T-helper 1 cell treated with Interleukin-12 subunit alpha and Interleukin-12 subunit beta and Interleukin-4 antibody, amounts not matched to agents 30 μg/mL and 1 μg/mL, for 36 hours (primary cell): ENCODE data around the gene PFDN4.

ENCODE experiments used
- H3K27ac Mint-ChIP-seq: one replicate; pipeline ENCODE4 v1.8.0; 2021; ENCODE audit warnings: mild to moderate bottlenecking, mixed read lengths
- H3K27me3 Mint-ChIP-seq: one replicate; pipeline ENCODE4 v1.8.0; 2021; ENCODE audit warnings: low read depth, mixed read lengths
- H3K36me3 Mint-ChIP-seq: one replicate; pipeline ENCODE4 v1.8.0; 2021; ENCODE audit warnings: low read depth, mixed read lengths
- H3K4me1 Mint-ChIP-seq: one replicate; pipeline ENCODE4 v1.8.0; 2021; ENCODE audit warnings: low read depth, mixed read lengths
- H3K4me3 Mint-ChIP-seq: one replicate; pipeline ENCODE4 v1.8.0; 2021; ENCODE audit warnings: mild to moderate bottlenecking, moderate library complexity, mixed read lengths
- H3K9me3 Mint-ChIP-seq: one replicate; pipeline ENCODE4 v1.8.0; 2021; ENCODE audit warnings: mixed read lengths

The PFDN4 gene

DNA sequence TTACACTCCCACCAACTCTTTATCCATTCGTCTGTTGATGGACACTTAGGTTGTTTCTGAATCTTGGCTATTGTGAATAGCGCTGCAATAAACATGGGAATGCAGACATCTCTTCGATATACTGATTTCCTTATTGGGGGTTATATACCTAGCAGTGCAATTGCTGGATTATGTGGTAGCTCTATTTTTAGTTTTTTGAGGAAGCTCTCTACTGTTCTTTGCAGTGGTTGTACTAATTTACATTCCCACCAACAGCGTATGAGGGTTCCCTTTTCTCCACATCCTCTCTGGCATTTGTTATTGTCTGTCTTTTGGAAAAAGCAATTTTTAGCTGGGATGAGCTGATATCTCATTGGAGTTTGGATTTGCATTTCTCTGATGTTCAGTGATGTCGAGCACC lies 4.6 kb upstream of the PFDN4 start:
- Mint-ChIP-seq H3K27ac (no peak overlapping the region), H3K36me3 (no peaks in the 10 kb centered on the region), H3K4me3 (no peak overlapping the region), H3K9me3 (no peaks in the 10 kb centered on the region), H3K27me3 (no peaks in the 10 kb centered on the region), H3K4me1 (peaks cover 6% of the 10 kb centered on the region)

DNA sequence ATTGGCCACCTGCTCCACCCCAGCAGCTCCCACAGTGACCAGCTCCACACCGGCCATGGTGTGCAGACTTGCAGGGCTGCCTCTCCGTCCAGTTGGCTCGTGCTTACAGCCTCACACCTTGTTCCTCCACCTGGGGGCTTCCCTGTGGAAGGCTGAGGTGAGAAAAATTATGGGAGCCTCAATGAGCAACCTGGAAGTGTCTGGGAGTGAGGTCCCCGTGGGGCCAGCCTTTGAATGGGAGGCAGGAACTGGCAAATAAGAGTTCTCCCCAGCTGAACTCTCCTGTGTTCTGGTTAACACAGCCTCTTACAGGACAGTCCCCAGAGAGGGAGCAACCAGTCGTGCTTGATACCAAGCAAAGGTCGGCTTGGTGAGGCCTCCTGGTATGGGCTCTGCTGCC lies 3.8 kb upstream of the PFDN4 start:
- H3K4me3 Mint-ChIP-seq: no peak overlapping the region
- no peak overlapping the region for H3K27ac Mint-ChIP-seq
- H3K36me3 Mint-ChIP-seq: no peaks in the 10 kb centered on the region
- H3K9me3 Mint-ChIP-seq: no peaks in the 10 kb centered on the region
- H3K27me3 Mint-ChIP-seq: no peaks in the 10 kb centered on the region
- peaks cover 11% of the 10 kb centered on the region for H3K4me1 Mint-ChIP-seq

DNA sequence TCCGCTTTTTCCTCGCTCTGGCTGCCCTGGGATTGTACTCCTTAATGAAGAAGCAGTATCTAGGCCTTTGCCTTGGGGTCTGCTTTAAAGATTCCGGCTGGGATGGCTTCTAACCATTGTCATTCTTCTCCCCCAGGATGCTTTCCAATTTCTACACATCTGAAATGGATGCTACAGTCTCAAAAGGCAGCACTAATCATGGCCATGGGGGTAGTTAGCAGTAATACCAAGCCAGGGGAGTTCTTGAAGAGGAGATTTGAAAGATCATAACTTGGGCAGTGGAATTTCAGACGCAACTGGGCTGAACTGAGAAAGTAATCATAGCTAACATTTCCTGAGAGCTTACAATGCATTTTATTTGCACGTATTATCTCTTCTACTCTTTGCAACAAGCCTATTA lies 3.4 kb upstream of the PFDN4 start:
- no peaks in the 10 kb centered on the region for H3K9me3 Mint-ChIP-seq
- peaks cover 11% of the 10 kb centered on the region for H3K4me1 Mint-ChIP-seq
- H3K36me3 Mint-ChIP-seq: no peaks in the 10 kb centered on the region
- H3K27me3 Mint-ChIP-seq: no peaks in the 10 kb centered on the region
- H3K4me3 Mint-ChIP-seq: no peak overlapping the region
- no peak overlapping the region for H3K27ac Mint-ChIP-seq

DNA sequence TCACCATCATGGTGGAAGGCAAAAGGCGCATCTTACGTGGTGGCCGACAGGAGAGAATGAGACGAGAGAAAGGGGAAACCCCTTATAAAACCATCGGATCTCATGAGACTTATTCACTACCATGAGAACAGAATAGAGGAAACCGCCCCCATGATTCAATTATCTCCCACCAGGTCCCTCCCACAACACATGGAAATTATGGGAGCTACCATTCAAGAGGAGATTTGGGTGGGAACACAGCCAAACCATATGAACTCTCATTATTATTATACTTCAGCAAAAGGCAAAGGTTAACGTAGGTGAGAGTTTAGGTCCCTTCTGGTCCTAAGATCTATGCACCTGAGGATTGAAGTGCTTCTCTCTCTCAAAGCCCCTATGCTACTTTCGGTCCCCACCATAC lies 2.4 kb upstream of the PFDN4 start:
- H3K4me1 Mint-ChIP-seq: peaks cover 18% of the 10 kb centered on the region
- H3K4me3 Mint-ChIP-seq: no peak overlapping the region
- no peaks in the 10 kb centered on the region for H3K9me3 Mint-ChIP-seq
- peaks cover 2% of the 10 kb centered on the region for H3K36me3 Mint-ChIP-seq
- H3K27ac Mint-ChIP-seq: no peak overlapping the region
- no peaks in the 10 kb centered on the region for H3K27me3 Mint-ChIP-seq

DNA sequence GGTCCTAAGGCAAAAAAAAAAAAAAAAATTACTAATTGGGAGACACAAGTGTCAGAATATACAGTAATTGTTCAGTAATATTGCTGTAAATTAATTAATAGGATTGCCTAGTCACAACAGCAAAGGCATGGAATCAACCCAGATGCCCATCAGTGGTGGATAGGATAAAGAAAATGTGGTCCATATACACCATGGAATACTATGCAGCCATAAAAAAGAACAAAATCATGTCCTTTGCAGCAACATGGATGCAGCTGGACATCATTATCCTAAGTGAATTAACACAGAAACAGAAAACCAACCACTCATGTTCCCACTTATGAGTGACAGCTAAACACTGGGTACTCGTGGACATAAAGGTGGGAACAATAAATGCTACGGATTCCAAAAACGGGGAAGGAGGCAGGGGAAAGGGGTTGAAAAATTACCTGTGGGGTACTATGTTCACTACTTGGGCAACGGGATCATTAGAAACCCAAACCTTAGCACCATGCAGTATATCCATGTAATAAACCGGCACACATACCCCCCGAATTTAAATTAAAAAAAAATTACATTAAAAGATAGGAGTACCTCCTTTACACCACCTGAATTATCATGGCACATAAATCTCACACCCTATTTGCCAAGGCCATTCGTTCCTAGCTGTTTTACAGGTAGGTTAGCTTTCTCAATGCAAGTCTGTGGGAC lies 689 bp upstream of the PFDN4 start:
- Mint-ChIP-seq H3K36me3 (peaks cover 2% of the 10 kb centered on the region), H3K9me3 (no peaks in the 10 kb centered on the region), H3K4me1 (peaks cover 23% of the 10 kb centered on the region), H3K27ac (peak overlapping the region; percentile 37), H3K27me3 (no peaks in the 10 kb centered on the region), H3K4me3 (peak overlapping the region; percentile 95)

DNA sequence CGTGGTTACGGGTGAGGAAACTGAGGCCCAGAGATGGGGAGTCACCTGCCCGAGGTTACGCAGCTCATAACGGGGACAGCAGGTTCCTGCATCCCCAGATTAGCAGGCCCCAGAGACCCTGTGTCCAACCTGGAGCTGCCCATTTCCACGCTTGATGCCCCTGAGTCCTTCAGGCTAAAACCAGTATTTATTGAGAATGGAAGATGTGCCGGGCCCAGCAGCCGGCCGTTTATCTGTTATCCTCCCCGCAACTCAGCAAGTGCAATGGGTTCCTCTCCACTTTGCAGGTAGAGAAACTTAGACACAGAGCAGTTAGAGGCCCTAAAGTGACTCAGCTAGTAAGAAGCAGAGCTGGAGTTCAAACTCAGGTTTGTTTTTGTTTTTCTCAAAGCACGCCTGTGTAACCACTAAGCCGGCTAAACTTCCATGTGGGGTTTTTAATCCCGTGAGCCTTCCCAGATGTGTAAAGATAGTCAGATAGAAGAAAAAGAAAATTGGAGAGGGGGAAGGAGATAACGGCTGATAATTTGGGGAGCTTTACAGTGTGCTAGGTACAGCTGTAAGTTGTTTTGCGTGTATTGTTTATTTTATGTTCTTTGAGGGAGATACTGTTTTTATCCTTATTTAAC lies 775 bp downstream of the PFDN4 start:
- Mint-ChIP-seq H3K36me3 (peaks cover 2% of the 10 kb centered on the region), H3K4me1 (peaks cover 23% of the 10 kb centered on the region), H3K27me3 (no peaks in the 10 kb centered on the region), H3K4me3 (peak overlapping the region; percentile 85), H3K9me3 (no peaks in the 10 kb centered on the region), H3K27ac (peak overlapping the region; percentile 75)

DNA sequence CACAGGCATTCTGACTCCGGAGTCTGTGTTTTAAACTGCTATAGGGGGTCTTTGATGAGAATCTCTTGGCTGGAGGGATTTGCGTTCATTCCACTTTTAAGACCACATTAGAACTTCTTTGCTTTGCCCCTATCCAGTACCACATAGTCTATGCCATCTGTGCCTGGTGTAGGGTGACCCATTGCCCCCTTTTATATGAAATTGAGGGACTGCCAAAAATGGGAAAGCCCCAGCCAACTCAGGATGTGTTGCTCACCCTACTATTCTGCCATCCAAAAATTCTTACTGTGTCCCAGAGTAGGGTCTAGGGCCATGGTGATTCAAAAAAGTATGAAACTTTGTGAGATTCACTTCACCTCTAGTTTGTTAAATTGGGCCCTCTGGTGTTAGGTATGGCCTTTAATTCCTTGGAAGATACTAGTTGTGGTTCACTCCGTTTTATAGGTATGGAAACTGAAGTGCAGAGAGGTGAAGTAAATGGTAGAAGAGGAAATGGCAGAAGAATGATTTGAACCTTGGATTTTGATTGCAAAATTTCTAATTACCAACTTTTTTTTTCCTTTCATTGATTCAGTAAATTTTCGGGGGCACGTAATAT lies 1.4 kb downstream of the PFDN4 start:
- Mint-ChIP-seq H3K9me3 (no peaks in the 10 kb centered on the region), H3K36me3 (peaks cover 2% of the 10 kb centered on the region), H3K27ac (no peak overlapping the region), H3K27me3 (no peaks in the 10 kb centered on the region), H3K4me3 (peak overlapping the region; percentile 85), H3K4me1 (peaks cover 23% of the 10 kb centered on the region)

DNA sequence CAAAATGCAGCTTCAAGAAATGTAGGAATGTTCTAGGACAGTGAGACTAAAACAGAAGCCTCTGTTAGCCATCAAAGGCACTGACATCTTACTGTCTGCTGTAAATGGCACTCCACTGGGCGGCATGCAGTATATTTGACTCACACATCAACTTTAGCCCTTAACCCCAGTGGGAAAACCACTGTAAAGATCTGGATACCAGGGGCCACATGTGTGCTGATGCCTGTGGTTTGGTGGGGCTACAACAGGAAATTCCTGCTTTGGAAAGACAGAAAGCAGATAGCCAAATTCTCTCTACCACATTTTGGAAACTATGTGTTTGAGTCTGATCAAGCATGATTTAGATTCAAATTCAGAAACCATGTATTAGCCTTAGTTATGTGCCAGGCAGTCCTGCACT lies 4.3 kb downstream of the PFDN4 start:
- Mint-ChIP-seq H3K27ac (no peak overlapping the region), H3K4me3 (no peak overlapping the region), H3K27me3 (no peaks in the 10 kb centered on the region)

DNA sequence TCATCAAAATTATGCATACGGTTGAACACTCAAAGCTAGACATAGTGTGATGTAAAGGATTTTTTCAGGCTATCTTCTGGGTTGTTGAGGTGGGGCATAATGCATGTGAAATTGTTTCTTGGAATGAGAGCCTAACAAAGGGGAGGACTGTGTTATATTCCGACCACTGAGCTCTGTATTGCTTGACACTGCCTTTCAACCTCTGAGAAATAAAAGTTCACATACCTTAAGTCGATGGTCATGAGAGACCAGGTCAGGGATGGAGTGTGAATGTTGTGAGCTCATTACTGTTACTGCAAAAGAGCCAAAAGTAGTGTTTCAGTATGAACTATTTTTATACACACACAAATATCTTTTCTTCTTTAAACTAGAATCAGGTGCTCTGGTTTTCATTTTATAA lies 5.0 kb downstream of the PFDN4 start:
- Mint-ChIP-seq H3K27ac (no peak overlapping the region), H3K4me3 (no peak overlapping the region), H3K27me3 (no peaks in the 10 kb centered on the region), H3K36me3 (peaks cover 20% of the 10 kb centered on the region), H3K4me1 (peaks cover 21% of the 10 kb centered on the region), H3K9me3 (no peaks in the 10 kb centered on the region)

More for the DNA sequence above, 4.3 kb downstream of the PFDN4 start:
- Mint-ChIP-seq H3K4me1 (peaks cover 21% of the 10 kb centered on the region), H3K36me3 (peaks cover 18% of the 10 kb centered on the region), H3K9me3 (no peaks in the 10 kb centered on the region)

DNA sequence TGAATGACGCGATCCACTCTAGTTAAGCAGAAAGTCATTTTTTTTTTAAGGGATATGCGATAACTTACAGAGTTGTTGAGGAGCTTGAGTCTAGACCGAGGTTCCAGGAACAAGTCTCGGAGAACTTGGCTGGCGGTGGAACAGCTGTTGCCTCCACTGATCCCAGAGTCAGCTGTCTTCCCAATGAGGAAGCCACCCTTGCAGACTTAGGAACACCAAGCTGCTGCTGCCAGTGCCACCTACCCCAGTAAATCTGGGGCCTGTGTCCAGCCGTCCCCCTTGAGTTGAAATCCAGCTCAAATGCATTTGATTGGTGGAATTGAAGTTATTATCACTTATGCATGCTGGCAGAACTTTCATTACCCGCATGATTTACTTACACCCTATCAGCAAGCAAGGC lies 6.7 kb downstream of the PFDN4 start:
- Mint-ChIP-seq H3K27me3 (no peaks in the 10 kb centered on the region), H3K4me3 (no peak overlapping the region), H3K36me3 (peaks cover 21% of the 10 kb centered on the region), H3K27ac (no peak overlapping the region), H3K4me1 (peaks cover 12% of the 10 kb centered on the region), H3K9me3 (no peaks in the 10 kb centered on the region)

DNA sequence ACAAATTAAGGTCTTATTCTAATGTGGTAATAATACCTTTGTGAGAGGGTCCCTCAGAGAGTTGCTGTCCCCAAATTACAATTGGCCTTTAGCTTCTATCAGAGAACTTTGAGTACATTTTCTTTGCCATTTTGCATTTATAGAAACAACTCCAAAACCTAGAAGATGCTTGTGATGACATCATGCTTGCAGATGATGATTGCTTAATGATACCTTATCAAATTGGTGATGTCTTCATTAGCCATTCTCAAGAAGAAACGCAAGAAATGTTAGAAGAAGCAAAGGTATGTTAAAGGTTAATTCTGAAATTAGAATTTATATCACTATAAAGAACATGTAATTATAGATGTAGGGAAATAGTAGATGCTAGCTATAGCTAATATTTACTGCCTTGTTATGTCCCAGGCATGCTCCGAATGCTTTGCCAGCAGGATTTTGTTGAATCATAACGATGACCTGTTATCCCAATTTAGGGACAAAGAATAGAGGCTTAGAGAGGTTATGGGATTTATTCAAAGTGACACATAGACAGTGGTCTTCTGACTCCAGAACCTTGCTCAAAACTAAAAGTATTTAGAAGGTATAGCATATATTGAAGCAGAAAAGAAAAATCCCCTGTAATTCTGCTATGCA lies 7.4 kb downstream of the PFDN4 start:
- Mint-ChIP-seq H3K9me3 (no peaks in the 10 kb centered on the region), H3K4me3 (no peak overlapping the region), H3K27me3 (no peaks in the 10 kb centered on the region), H3K36me3 (peaks cover 19% of the 10 kb centered on the region), H3K4me1 (peaks cover 5% of the 10 kb centered on the region), H3K27ac (no peak overlapping the region)

DNA sequence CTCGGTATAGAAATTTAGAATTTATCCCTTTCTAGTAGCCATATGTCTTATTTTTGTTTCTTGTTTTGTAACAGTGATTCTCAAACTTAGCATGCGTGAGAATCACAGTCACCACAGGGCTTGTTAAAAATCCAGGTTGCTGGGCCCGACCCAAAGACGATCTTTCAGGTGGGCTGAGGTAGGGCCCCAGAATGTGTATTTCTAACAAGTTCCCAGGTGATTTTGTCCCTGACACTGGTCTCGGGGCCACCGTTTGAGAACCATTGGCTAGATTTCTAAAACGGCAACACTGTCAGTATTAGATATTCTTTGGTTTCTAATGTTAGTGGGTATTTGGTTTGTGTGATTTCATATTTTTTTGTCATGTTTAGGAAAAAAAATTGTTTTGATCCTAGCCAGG lies 9.9 kb downstream of the PFDN4 start:
- Mint-ChIP-seq H3K36me3 (peaks cover 19% of the 10 kb centered on the region), H3K4me3 (no peak overlapping the region), H3K27ac (no peak overlapping the region), H3K27me3 (no peaks in the 10 kb centered on the region), H3K9me3 (no peaks in the 10 kb centered on the region), H3K4me1 (peaks cover 14% of the 10 kb centered on the region)

DNA sequence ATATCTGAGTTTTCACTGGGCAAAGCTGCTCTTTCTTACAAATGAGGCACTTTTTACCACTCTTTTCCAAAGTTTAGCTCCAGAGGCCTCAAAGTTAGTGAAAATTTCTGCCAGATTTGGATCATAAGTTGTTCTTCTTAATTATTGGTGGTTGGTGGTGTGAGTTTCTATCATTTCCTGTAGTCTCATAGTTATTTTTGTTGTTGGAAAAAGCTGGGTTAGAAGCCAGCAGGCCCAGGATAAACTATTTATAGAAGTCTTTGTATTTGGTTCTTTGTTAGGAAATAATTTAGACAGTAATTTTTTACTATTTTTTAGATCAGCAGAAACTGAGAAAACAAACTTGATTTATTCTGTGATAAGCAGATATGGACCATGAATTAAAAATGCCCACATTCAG lies 10.6 kb downstream of the PFDN4 start:
- Mint-ChIP-seq H3K27me3 (no peaks in the 10 kb centered on the region), H3K4me1 (peaks cover 14% of the 10 kb centered on the region), H3K36me3 (peaks cover 19% of the 10 kb centered on the region), H3K9me3 (no peaks in the 10 kb centered on the region), H3K27ac (no peak overlapping the region), H3K4me3 (no peak overlapping the region)

DNA sequence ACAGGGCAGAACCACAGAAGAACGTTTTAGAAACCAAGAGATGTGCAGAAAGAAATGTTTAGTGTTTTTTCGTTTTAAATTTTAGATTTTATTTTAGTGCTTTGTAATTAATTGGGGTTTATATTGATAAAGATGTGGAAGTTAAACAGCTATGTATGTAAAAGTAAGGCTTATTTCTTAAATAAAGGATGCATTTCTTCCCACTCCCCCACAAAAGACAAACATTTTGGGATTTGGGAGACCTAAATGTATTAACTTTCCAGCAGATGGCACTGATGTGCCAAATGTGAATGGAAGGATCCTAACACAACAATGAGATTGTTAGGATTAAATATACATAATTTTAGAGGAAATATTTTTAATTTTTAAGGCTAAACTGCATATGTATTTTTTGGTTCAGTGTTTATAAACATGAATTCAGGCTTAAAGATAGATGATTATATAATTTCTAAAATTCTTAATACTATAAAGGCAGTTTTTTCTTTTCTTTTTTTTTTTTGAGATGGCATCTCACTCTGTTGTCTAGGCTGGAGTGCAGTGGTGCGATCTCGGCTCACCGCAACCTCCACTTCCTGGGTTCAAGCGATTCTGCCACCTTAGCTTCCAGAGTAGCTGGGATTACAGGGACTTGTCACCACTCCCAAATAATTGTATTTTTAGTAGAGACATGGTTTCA lies 12.0 kb downstream of the PFDN4 start:
- Mint-ChIP-seq H3K27ac (no peak overlapping the region), H3K27me3 (no peaks in the 10 kb centered on the region), H3K4me3 (no peak overlapping the region), H3K4me1 (peaks cover 14% of the 10 kb centered on the region), H3K36me3 (peaks cover 17% of the 10 kb centered on the region), H3K9me3 (no peaks in the 10 kb centered on the region)
